PFSK-1 (cell line): ENCODE results near the gene PPP6R1.

Source experiments
- REST ChIP-seq, 2 experiments: IDR thresholded peaks; 2 replicates each; pipeline versions ENCODE4 v1.6.1 to v1.8.0; 2011 to 2012; ENCODE audit warnings: low read depth in 2 of 2, low read length in 2 of 2, control low read depth in 1 of 2, inconsistent platforms in 1 of 2, mild to moderate bottlenecking in 1 of 2, moderate library complexity in 1 of 2; ENCODE audit not compliant: insufficient read depth in 1 of 2
- SIN3A ChIP-seq: IDR thresholded peaks from 2 replicates; pipeline ENCODE4 v1.6.1; 2012; ENCODE audit warnings: mild to moderate bottlenecking, low read length, moderate library complexity, borderline replicate concordance; ENCODE audit not compliant: insufficient read depth

DNA sequence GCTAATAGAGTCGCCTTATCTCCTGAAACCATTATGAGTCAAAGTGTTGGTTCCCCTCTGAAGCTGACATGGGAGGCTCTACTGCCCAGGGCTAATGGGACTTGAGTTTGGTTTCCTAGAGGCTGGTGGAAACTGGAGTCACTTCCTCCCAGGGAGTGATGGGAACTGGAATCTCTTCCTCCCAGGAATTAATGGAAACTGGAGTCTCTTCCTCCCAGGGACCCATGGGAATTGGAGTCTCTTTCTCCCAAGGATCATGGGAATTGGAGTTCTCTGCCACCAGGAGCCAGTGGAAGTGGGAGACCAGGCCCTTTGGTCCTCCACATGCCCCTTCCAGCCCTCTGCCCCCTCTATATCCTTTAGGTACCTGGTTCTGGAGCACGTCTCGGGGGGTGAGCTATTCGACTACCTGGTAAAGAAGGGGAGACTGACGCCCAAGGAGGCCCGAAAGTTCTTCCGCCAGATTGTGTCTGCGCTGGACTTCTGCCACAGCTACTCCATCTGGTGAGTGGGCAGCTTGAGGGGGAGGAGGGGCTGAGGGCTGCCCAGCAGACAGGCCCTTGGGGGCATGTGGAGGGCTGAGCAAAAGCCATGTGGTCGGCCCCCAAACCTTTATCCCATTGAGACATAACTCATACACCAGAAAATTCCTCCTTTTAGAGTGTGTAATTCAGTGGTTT, 30.4 kb upstream of the PPP6R1 start:
- TF ChIP-seq REST (IDR thresholded peaks at IDR 0.05; ENCODE audit: insufficient read depth in 1 of 2, low read depth in 2 of 2, low read length in 2 of 2) (no peak), SIN3A (no peak)
